ENCODE data around the gene SGPP1.
"Not testable (repeated sequence)": the region's sequence is repeated elsewhere in the genome, so short reads cannot be mapped to it uniquely, and the experiment has no call there.

SGPP1 gene

DNA sequence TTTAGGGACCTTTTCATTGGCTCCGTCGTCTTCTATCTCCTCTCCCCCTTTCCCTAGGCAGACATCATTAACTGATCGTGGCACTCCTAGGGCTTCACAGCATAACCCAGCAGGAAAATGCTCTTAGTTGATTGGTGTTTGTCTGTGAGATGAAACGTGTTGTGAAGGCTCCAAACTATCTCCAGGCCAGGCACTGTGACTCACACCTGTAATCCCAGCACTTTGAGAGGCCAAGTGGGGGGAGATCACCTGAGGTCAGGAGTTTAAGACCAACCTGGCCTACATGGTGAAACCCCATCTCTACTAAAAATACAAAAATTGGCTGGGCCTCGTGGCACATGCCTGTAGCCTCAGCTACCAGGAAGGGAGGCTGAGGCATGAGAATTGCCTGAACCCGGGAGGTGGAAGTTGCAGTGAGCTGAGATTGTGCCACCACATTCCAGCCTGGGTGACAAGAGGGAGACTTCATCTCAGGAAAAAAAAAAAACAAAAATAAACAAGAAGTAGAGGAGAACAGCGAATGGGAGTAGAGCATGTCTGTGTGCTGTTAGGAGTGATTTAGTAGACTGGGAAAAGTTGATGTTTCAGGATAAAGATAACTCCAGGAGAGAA lies 53.9 kb downstream of the SGPP1 start:
- no peak for DNase-seq (ENCODE audit: low read depth in 1 of 2, low spot score in 1 of 2)

GRCh38 chr14:63673255-63673654 lies 54.6 kb downstream of the SGPP1 start:
- DNase-seq (ENCODE audit: low read depth in 1 of 2, low spot score in 1 of 2): no peak

- no peak for DNase-seq (ENCODE audit: low read depth in 1 of 2, low spot score in 1 of 2)
Observed at GRCh38 chr14:63672417-63673180, 55.3 kb downstream of the SGPP1 start.

DNA sequence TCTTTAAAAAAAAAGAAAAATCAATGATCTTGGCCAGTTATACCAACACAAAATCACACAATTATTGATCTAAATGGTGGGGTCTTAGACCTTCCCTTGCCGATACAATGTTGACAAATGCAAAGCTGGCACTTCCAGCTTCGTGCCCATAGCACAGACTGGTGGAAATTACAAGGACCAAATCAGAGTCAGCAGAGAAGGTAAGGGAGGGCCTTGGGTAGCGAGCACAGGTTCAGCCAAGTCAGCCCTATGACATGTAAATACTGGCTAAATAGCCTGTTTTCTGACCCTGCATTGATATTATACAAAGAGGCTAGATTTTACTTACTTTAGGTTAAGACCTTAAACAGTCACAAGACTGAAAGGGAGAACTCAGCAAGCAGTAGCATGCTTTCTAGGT lies 55.9 kb downstream of the SGPP1 start:
- DNase-seq (ENCODE audit: low read depth in 1 of 2, low spot score in 1 of 2): no peak

- DNase-seq (ENCODE audit: low read depth in 1 of 2, low spot score in 1 of 2): no peak
Observed at GRCh38 chr14:63670692-63671091, 57.2 kb downstream of the SGPP1 start.

DNA sequence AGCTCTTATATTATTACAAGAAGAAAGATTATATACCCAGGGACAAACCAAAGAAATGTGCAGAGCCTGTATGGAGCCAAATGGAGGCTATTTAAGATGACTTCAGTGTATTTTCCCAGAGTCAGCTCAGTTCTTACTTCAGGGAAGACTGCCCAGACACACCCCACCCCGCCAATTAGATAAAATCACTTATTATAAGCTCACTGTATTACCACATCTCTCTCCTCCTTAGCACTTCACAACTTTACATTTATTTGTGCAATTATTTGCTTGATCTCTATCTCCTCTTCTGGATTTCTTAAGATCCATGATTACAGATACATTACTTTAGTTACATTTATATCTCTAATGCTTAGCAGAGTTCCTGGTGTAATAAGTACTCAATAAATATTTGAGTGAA lies 61.5 kb downstream of the SGPP1 start:
- no peak for DNase-seq (ENCODE audit: low read depth in 1 of 2, low spot score in 1 of 2)

GRCh38 chr14:63663428-63664341 lies 64.2 kb downstream of the SGPP1 start:
- no peak for DNase-seq (ENCODE audit: low read depth in 1 of 2, low spot score in 1 of 2)

DNA sequence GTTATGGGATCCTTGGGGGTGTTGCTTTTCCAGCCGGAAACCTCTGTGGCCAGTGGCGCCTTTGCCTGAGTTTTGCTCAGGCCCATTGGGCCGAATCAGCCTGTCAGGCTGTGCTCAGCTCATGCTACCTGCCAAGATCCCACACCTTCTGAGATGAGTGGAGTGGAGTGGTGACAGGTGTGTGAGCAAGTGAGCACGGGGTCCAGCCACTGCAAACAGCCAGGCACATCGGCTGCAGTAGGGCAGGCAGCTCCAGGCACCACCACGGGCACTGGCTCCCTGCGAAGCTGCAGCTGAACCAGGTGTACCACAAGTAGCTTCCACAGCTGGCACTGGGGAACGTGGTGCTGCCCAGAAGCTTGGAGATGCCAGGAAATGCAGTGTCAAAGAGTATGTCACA lies 65.1 kb downstream of the SGPP1 start:
- DNase-seq (ENCODE audit: low read depth in 1 of 2, low spot score in 1 of 2): no peak

- not testable (repeated sequence) for DNase-seq (ENCODE audit: low read depth in 1 of 2, low spot score in 1 of 2)
Observed at GRCh38 chr14:63661881-63662280, 66.0 kb downstream of the SGPP1 start.

- DNase-seq (ENCODE audit: low read depth in 1 of 2, low spot score in 1 of 2): no peak
Observed at GRCh38 chr14:63659726-63660125, 68.1 kb downstream of the SGPP1 start.

- DNase-seq (ENCODE audit: low read depth in 1 of 2, low spot score in 1 of 2): no peak
Observed at GRCh38 chr14:63656194-63656593, 71.7 kb downstream of the SGPP1 start.

- no peak for DNase-seq (ENCODE audit: low read depth in 1 of 2, low spot score in 1 of 2)
Observed at GRCh38 chr14:63654936-63655335, 72.9 kb downstream of the SGPP1 start.

GRCh38 chr14:63654346-63654745 lies 73.5 kb downstream of the SGPP1 start:
- no peak for DNase-seq (ENCODE audit: low read depth in 1 of 2, low spot score in 1 of 2)

GRCh38 chr14:63652406-63652805 lies 75.5 kb downstream of the SGPP1 start:
- DNase-seq (ENCODE audit: low read depth in 1 of 2, low spot score in 1 of 2): no peak

DNA sequence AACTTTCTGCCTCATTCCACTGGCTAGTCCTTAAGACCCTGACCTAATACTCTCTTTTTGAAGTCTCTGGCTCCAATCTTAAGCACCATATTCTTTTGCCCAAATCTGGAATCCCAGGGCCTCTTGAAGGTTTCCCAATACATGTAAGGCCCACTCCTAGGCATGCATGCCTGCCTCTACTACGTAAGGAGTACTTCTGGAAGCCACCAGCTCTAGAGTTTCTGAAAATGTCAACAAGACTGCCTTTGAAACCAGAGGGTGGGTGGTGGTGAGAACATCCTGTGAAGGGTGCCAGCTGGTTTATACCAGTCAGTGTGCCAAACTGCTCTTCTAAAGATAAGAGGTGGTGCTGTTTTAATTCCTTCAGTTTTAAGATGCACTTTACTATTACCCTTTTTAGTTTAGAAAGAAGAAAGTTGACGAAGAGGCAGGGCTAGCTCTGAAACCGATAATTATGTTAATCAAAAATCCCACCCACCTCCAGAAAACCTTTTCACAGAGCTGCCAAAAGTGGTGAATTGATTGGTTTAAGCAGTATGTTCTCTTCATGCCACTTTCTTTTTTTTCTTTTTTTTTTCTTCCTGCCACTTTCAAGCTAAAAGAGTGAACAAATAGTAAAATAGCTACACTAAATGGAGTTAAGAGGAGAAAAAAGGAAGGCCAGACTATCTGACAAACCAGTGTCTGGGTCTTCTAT lies 77.5 kb downstream of the SGPP1 start:
- peak in 1 of 2 donors; percentile 39 for DNase-seq (ENCODE audit: low read depth in 1 of 2, low spot score in 1 of 2)

- DNase-seq (ENCODE audit: low read depth in 1 of 2, low spot score in 1 of 2): no peak
Observed at GRCh38 chr14:63647696-63648410, 80.0 kb downstream of the SGPP1 start.

DNA sequence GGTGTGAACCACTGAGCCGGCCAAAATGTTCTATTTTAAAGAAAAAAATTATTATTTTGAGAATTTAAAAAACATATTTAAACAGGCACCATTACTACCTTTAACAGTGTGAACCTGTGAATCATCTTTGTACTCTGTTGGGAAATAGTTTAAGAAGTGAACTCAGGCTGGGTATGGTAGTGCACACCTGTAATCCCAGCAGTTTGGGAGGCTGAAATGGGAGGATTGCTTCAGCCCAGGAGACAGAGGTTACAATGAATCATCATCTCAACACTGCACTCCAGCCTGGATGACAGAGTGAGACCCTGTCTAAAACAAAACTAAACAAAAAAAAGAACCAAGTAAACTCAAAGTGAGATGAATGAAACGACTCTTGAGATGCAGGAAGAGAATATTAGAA lies 83.1 kb downstream of the SGPP1 start:
- DNase-seq (ENCODE audit: low read depth in 1 of 2, low spot score in 1 of 2): no peak

GRCh38 chr14:63642656-63643382 lies 85.0 kb downstream of the SGPP1 start:
- no peak for DNase-seq (ENCODE audit: low read depth in 1 of 2, low spot score in 1 of 2)

DNA sequence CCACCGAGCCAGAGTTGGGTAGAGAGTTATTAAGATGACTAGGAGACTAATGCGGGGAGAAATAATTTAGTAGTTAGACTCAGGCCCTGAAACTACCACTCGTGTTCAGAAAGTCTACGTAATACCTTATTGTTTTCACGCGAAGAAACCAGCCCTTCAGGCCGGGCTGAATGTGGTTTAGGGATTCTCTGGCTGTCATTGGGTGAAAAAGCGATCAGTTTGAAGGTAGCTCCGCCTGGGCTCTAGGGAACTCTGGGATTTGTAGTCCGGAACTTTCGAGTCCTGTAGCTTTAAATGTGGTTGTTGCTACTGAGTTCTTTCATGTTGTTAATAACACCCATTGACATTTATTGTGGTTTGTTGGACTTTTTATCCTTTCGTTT lies 85.6 kb downstream of the SGPP1 start:
- DNase-seq (ENCODE audit: low read depth in 1 of 2, low spot score in 1 of 2): peak in 1 of 2 donors; percentile 82

Measured in activated CD4-positive, alpha-beta T cell treated with anti-CD3 and anti-CD28 coated beads, Interleukin-2, amount 50 U/mL, for 24 hours (primary cell).